ENCODE measurements around the gene GRIN1. TPM values are rescaled to one million over a fixed set of nuclear protein-coding genes. Genes with fewer than 3 reads are reported as not detected.

The GRIN1 gene
- polyA plus RNA-seq, 4 donors, result 0.20 TPM; not detected in 3

DNA sequence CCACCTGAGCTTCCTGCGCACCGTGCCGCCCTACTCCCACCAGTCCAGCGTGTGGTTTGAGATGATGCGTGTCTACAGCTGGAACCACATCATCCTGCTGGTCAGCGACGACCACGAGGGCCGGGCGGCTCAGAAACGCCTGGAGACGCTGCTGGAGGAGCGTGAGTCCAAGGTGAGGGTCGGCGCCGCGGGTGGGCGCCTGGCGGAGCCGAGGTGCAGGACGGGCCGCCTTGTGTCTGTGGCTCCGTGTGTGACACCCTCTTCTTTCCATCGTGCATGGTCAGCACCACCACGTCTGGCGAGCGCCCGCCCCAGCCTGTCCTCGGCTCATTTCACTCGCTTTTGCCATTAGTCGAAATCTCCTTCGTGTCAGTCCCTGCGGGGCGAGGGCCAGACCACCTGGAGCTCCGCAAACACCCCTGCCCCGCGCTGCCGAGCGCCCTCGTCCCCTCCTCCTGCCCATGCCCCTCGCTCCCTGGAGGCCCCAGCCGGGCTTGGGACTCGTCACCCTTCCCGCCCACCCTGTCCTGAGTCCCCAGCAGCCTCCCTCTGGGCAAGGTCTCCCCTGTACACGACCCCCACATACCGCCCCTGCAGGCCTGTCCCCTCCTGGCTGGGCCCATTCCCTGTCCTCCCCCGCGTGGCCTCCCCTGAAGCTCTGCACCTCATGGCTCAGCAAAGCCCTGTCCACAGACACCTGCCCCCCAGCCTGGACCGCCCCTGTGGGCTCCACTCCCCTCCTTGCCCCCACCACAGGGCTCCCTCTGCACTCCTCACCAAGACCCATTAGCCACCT is 7.0 kb downstream of the GRIN1 start:
- DNase-seq (ENCODE audit: low read depth in 4 of 4, low spot score in 3 of 4), result no peak

DNA sequence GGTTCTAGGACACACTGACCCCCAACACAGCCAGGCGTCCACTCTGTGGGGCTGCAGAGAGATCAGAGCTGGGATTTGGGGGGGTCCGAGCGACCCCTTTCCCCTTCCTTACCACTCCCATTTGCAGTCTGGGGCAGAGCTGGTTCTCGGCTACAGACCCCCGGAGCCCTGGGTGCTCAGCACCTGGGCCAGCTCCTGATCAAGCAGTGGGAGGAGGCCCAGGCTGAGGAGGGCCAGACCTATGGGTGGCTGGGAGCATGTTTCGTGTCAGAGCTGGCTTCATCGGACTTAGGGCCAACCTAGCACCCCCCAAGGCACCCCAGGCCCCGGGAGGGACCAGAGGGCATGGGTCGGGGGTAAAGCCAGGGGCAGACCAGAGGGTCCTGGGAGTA is 7.6 kb downstream of the GRIN1 start:
- DNase-seq (ENCODE audit: low read depth in 4 of 4, low spot score in 3 of 4), result no peak

DNA sequence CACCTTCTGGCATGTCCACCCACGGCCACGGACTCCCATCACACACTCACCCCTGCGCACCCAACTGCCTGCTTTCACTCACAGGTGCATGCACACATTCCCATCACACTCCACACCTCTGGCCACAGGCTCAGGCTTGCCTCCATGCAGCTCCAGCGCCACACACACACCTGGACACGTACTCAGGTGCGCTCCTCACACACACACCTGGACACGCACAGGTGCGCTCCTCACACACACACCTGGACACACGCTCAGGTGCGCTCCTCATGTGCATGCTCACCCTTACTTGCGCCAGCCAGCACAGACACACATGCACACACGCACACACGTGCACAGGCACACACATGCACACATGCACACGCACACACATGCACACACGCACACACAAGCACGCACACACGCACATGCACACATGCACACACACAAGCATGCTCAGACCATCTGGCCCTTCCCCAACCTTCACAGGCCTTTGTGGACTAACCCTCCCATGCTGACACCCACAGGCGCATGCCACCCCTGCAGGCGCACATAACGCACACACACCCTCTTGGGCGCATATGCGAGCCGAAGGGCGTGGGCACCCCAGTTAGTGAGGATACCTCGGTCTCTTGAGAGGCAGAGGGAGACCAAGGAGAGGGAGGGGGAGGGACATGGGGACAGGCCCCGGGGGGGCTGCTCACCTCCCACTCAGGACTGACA is 8.3 kb downstream of the GRIN1 start:
- DNase-seq (ENCODE audit: low read depth in 4 of 4, low spot score in 3 of 4), result no peak

DNA sequence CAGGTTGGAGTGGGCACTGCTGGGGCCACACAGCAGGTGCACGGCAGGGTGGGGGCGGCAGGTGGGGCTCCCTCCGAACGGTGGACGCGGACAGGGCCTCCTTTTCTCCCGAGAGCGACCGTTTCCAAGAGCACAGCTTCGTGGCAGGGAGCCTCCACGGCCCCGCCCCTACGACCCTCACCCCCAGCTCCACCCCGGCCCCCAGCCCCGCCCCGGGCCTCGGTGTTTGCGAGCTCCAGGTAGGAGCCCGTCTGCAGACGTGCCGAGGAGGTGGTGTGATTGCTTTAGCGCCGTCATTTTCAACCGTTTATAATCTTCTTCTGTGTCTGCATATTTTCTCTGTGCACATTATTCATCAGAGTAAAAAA is 8.8 kb downstream of the GRIN1 start:
- no peak for DNase-seq (ENCODE audit: low read depth in 4 of 4, low spot score in 3 of 4)

DNA sequence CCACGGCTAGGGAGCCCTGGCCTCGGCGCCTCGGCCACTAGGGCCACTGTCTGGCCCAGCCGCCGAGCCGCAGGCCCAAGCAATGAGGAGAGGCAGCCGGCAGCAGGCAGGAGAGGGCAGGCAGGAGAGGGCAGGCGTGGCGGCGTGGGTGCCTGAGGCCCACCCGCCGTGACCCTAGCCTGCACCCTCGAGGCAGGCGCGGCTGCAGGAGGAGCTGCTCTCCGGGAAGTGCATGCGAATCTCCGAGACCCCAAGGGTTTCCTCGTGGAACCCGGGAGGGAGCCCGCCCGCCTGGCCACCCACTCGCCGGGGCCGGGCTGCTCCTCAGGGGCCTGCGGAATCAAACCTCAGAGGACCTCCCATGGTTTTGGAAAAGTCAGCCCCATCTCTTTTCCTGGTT is 9.3 kb downstream of the GRIN1 start:
- DNase-seq (ENCODE audit: low read depth in 4 of 4, low spot score in 3 of 4), result no peak

DNA sequence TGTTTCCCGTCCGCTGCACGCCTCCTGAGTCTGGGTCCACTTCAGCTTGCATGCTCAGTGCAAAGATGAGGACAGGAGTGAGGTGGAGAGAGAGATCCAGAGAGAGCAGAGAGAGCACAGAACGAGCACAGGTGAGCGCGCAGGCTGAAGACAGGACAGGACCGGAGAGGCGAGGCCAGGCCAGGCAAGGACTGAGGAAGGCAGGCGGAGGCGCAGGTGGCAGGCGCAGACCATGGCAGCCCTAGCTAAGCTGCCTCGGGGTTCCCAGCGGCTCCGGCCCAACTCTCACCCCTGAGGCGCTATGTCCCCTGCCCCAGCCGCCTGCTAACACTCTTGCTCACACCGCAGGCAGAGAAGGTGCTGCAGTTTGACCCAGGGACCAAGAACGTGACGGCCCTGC is 9.7 kb downstream of the GRIN1 start:
- no peak for DNase-seq (ENCODE audit: low read depth in 4 of 4, low spot score in 3 of 4)

DNA sequence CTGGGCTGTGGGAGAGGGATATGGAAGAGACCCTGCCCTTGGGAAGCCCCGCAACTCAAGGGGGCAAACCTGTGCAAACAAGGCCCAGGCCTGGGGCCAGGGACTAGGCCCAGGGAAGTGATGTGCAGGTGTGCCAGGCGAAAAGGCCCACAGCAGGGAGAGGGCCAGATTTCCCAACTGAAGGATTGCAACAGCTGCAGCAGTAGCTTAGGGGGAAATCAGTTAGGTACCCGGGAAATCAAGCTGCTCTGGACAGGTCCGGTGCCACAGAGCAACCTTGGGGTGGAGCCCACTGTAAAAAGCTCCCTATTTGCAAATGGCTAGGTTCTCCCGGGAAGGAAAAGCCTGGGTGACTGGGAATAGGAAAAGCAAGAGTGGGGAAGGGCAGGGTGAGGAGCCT is 10.4 kb downstream of the GRIN1 start:
- no peak for DNase-seq (ENCODE audit: low read depth in 4 of 4, low spot score in 3 of 4)

DNA sequence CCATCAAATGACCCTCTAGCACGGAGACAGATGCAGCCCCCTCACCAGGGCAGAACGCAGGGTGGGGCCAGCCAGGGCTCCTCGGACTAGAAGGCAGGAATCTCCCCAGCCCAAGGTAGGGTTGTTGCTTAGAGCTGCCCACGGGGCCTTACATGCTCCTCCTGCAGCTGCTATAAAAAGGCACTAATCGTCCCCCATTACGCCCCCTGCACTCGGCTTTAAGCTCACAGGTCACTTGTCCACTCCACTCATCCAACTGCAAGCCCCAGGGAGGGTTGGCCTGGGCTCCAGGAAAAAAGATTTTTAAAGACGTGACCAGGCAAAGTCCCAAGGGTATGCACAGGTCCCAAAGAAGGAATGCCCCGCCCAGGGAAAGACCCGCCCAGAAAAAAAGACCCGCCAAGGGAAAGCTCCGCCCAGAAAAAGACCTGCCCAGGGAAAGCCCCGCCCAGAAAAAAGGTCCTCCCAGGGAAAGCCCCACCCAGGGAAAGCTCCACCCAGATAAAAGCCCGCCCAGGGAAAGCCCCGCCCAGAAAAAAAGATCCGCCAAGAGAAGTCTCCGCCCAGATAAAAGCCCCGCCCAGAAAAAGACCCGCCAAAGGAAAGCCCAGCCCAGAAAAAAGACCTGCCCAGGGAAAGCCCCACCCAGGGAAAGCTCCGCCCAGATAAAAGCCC is 11.1 kb downstream of the GRIN1 start:
- DNase-seq (ENCODE audit: low read depth in 4 of 4, low spot score in 3 of 4), result no peak

DNA sequence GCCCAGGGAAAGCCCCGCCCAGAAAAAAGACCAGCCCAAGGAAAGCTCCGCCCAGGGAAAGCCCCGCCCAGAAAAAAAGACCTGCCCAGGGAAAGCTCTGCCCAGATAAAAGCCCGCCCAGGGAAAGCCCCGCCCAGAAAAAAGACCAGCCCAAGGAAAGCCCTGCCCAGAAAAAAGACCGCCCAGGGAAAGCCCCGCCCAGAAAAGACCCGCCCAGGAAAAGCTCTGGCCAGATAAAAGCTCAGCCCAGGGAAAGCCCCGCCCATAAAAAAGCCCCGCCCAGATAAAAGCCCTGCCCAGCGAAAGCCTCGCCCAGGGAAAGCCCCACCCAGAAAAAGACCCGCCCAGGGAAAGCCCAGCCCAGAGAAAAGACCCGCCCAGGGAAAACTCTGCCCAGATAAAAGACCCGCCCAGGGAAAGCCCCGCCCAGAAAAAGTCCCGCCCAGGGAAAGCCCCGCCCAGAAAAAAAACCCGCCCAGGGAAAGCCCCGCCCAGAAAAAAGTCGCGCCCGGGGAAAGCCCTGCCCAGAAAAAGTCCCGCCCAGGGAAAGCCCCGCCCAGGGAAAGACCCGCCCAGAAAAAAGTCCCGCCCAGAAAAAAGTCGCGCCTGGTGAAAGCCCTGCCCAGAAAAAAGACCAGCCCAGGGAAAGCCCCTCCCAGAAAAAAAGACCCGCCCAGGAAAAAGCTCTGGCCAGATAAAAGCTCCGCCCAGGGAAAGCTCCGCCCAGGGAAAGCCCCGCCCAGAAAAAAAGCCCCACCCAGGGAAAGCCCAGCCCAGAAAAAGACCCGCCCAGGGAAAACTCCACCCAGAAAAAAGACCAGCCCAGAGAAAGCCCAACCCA is 11.9 kb downstream of the GRIN1 start:
- DNase-seq (ENCODE audit: low read depth in 4 of 4, low spot score in 3 of 4), result no peak

DNA sequence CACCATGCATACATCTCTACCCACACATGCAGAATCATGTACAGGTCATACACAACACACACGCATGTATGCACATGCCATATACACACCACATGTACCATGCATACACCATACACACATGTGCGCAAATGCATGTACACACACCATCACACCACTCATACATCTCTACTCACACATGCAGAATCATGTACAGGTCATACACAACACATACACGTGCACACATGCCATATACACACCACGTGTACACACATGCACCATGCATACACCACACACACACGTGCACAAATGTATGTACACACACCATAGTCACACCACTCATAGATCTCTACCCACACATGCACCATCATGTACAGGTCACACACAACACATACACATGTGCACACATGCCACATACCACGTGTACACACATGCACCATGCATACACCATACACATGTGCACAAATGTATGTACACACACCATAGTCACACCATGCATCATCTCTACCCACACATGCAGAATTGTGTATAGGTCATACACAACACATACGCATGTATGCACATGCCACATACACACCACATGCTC is 14.0 kb downstream of the GRIN1 start:
- no peak for DNase-seq (ENCODE audit: low read depth in 4 of 4, low spot score in 3 of 4)

DNA sequence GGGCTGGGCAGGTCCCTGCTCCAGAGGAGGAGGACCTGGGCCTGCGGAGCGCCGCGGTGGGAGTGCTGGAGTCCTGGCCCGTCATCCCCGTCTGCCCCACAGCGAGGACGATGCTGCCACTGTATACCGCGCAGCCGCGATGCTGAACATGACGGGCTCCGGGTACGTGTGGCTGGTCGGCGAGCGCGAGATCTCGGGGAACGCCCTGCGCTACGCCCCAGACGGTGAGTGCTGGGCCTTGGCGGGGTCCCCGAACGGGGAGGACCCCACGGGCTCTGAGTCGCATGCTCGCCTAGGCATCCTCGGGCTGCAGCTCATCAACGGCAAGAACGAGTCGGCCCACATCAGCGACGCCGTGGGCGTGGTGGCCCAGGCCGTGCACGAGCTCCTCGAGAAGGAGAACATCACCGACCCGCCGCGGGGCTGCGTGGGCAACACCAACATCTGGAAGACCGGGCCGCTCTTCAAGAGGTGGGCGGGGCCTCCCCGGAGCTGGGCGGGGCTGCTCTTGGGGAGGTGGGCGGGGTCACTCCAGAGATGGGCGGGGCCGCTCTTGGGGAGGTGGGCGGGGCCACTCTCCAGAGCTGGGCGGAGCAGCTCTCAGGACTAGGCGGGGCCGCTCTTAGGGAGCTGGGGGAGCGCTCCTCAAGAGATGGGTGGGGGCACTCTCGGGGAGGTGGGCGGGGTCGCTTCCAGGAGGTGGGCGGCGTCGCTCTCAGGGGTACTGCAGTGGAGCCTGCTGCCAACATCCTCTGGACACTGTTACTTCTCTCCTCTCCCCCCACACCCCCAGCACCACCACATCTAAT is 17.8 kb downstream of the GRIN1 start:
- DNase-seq (ENCODE audit: low read depth in 4 of 4, low spot score in 3 of 4), result no peak

DNA sequence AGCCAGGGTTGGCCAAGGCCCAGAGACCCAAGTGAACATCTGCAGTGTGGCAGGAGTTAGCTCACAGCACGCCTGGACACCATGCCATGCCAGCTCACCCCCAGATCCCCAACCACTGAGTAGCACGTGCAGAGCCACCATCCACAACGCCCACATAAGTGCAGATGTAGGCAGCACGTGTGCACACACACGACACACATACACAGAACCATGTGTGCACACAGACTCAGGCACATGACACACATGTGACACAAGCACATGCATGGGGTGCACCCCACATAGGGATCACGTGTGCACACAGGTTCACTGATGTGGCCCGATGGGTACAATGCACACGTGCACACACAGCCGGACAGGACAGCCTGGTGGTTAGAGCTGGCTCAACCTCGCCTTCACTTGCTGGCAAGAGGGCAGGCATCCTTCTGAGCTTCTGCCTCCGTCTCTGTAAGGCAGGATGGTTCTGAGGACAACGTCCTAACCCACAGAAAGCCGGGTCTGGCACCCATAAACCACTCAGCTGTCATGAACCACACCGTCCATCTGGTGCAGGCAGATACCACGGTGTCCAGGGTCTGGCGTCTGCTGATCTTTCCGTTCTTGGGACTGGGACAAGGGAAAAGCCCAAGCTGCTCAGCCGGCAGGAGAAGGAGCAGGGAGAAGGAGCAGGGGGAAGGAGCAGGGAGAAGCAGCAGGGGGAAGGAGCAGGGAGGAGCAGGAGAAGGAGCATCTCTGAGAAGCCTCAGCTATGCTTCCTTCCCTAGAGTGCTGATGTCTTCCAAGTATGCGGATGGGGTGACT is 18.9 kb downstream of the GRIN1 start:
- DNase-seq (ENCODE audit: low read depth in 4 of 4, low spot score in 3 of 4), result no peak

DNA sequence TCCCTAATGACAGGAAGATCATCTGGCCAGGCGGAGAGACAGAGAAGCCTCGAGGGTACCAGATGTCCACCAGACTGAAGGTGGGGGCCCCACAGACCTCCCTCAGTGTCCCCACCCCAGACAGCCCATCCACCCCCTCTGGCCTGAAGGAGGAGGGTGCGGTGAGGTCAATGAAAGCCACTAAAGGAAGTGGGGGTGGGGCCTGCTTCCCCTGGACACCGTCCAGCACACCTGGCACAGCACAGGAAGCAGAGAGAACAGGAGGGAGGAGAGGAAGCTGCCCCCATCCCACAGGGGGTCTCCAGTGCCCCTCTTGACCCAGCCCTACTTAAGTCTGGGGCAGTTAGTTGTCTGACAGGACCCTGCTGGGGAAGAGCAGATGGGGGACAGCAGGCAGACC is 19.7 kb downstream of the GRIN1 start:
- DNase-seq (ENCODE audit: low read depth in 4 of 4, low spot score in 3 of 4), result no peak

DNA sequence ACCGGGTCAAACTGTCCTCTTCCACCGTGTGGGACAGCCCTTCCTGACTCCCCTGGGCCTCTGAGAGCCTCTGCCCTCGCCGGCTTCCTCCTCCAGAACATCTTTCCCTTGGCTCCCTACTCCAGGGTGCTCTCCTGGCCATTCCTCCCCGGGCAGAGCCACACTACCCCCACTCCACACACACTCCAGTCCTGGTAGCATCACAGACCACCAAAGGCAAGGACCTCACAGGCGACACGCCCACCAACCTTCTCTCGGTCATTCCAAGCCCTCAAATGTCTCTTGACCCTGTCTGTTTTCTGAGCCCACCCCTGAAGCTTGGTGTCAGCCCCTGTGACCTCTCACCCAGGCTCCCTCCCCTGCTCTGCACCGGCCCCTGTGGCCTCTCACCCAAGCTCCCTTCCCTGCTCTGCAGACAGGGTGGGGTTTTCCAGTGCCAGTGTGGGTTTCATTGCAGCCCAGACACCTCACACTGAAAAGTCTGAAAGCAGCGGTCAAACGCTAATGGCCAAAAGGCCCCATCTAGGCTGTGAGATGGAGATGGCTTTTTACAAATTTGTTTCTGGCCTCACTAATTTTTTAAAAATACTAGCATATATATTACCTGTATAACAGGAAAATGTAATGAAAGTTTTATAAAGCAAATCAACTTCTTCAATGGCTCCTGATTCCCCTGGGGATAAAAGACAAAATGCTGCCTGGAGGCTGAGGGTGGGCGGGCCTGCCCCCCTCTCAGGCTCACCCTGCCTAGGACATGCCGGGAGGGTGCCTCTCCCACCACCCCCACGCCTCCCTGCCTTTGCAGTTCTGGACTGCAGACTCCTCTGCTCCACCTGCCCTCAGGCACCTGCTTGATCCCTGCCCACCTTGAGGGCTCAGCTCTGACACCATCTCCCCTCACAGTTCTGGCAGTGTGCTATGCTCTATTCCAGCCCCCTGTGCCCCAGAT is 20.4 kb downstream of the GRIN1 start:
- no peak for DNase-seq (ENCODE audit: low read depth in 4 of 4, low spot score in 3 of 4)

DNA sequence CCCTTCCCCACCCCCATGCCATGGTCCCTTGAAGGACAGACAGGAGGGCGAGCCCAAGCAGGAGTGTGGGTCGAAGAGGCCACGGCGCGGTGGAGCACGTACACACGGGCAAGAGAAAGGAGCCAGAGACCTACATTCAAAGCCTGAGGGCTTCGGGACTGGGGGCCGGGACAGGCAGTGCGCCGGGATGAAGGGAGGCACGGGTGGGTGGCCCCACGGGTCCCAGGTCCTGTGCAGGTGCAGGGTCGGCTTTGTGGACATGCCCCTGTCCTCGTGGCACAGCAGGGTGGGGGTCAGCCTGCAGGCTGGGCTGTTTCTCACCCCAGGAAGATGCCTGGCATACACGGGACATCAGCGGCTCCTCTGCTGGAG is 21.1 kb downstream of the GRIN1 start:
- no peak for DNase-seq (ENCODE audit: low read depth in 4 of 4, low spot score in 3 of 4)

DNA sequence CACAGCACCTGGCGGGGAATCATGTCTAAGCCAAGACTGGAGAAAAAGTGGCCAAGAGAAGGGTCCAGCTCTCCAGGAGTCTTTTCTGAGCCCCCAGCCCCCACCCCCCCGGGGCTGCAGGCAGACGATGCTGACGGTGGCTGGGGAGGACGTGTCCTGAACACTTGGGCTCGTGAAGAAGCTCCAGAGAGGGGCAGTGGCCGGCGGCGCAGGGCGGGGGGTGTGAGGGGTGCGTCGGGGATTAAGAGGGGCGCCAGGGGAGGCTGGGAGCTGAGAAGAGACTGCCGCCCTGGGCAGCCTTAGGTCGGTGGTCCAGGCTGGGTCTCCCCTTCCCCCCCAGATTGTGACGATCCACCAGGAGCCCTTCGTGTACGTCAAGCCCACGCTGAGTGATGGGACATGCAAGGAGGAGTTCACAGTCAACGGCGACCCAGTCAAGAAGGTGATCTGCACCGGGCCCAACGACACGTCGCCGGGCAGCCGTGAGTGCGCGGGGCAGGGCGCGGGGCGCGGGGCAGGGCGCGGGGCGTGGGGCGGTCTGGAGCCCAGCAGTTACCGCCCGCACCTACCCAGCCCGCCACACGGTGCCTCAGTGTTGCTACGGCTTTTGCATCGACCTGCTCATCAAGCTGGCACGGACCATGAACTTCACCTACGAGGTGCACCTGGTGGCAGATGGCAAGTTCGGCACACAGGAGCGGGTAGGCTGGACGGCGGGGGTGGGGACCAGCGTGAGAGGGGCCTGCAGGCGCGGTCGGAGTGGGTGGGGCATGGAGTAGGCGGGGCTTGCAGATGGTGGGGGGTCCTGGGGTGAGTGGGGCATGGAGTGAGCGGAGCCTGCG is 22.0 kb downstream of the GRIN1 start:
- DNase-seq (ENCODE audit: low read depth in 4 of 4, low spot score in 3 of 4), result no peak
